Smooth muscle cell (in vitro differentiated cells): ENCODE data around the gene RBPJ. TPM values are rescaled to one million over a fixed set of nuclear protein-coding genes. Genes with fewer than 3 reads are reported as not detected.
A peak's percentile ranks its signal among the peaks of the same experiment; 100 is the strongest.

Experiments
- DNase-seq: peaks from one replicate; lab custom pipeline; 2025; ENCODE audit not compliant: unreplicated experiment; lab: John Stamatoyannopoulos, UW
- H2AFZ ChIP-seq: fragments of 200-600 bp; sonication (generic); 2 replicates; pipeline ENCODE4 v1.6.0; 2016; ENCODE audit warnings: antibody characterized with exemption, low read depth, mild to moderate bottlenecking
- H3F3A ChIP-seq: fragments of 200-600 bp; sonication (generic); 2 replicates; pipeline ENCODE4 v1.6.0; 2017; ENCODE audit warnings: antibody characterized with exemption, low read depth
- H3K27ac ChIP-seq: fragments of 200-600 bp; sonication (generic); 2 replicates; pipeline ENCODE4 v1.5.1; 2016; ENCODE audit warnings: low read depth, mild to moderate bottlenecking
- H3K27me3 ChIP-seq: fragments of 200-600 bp; sonication (generic); 2 replicates; pipeline ENCODE4 v1.6.1; 2016; ENCODE audit warnings: low read depth, mild to moderate bottlenecking
- H3K36me3 ChIP-seq: fragments of 200-600 bp; sonication (generic); 2 replicates; pipeline ENCODE4 v1.5.1; 2016; ENCODE audit warnings: low read depth
- H3K4me1 ChIP-seq: fragments of 200-600 bp; sonication (generic); 2 replicates; pipeline ENCODE4 v1.5.1; 2016; ENCODE audit warnings: low read depth
- H3K4me2 ChIP-seq: fragments of 200-600 bp; sonication (generic); 2 replicates; pipeline ENCODE4 v1.6.0; 2016; ENCODE audit warnings: mild to moderate bottlenecking
- H3K4me3 ChIP-seq: fragments of 200-600 bp; sonication (generic); 2 replicates; pipeline ENCODE4 v1.5.1; 2016; ENCODE audit warnings: mild to moderate bottlenecking
- H3K79me2 ChIP-seq: fragments of 200-600 bp; sonication (generic); 2 replicates; pipeline ENCODE4 v1.6.0; 2016; ENCODE audit warnings: low read depth, mild to moderate bottlenecking
- H3K9ac ChIP-seq: fragments of 200-600 bp; sonication (generic); 2 replicates; pipeline ENCODE4 v1.6.0; 2016; ENCODE audit warnings: low read depth
- H3K9me3 ChIP-seq: fragments of 200-600 bp; sonication (generic); replicated peaks from 2 replicates; pipeline ENCODE4 v1.5.1; 2016; ENCODE audit warnings: low read depth
- H4K20me1 ChIP-seq: fragments of 200-600 bp; sonication (generic); 2 replicates; pipeline ENCODE4 v1.6.0; 2016; ENCODE audit warnings: low read depth
- CTCF ChIP-seq: fragments of 200-600 bp; sonication (generic); IDR thresholded peaks from 2 replicates; pipeline ENCODE4 v1.5.1; 2017; ENCODE audit warnings: borderline replicate concordance, mild to moderate bottlenecking, antibody characterized with exemption; ENCODE audit not compliant: insufficient read depth, poor library complexity, severe bottlenecking
- WGBS: methylation state at CpG from one replicate; pipeline ENCODE4 v1.1.7; 2016; ENCODE audit warnings: low lambda C conversion rate; 5-methylcytosine and 5-hydroxymethylcytosine counted together
- polyA plus RNA-seq: library from polyadenylated mRNA; unstranded; fragments of >200 nt; fragmentation: Nextera tagmentation; extraction: Ambion mirVana; gene quantifications from 2 replicates; pipeline ENCODE4 v1.2.1, GENCODE V29; 2016
- total RNA-seq: library from RNA; depleted of rRNA; stranded (reverse); fragments of >200 nt; gene quantifications from 2 replicates; pipeline ENCODE4 v1.2.3, GENCODE V29; 2014

The RBPJ gene
- 96.9 and 183 TPM in 2 replicates for total RNA-seq
- 135 and 137 TPM in 2 replicates for polyA plus RNA-seq

- H3K27ac ChIP-seq, result peak within 1 kb of the TSS; percentile 98
- peaks cover 40% of the 10 kb centered on the region for H4K20me1 ChIP-seq
- peak; percentile 93 for DNase-seq
- no peaks in the 10 kb centered on the region for H3K27me3 ChIP-seq
- peaks cover 19% of the 10 kb centered on the region for H3F3A ChIP-seq
- WGBS, result 1% methylated on average over 68 of the region's 102 CpGs
- peaks cover 46% of the 10 kb centered on the region for H3K79me2 ChIP-seq
- peaks cover 30% of the 10 kb centered on the region for H3K4me1 ChIP-seq
- no peaks in the 10 kb centered on the region for H3K36me3 ChIP-seq
- no peak for TF ChIP-seq CTCF
- H3K9ac ChIP-seq, result peak within 1 kb of the TSS; percentile 94
- peak within 1 kb of the TSS; percentile 94 for H2AFZ ChIP-seq
- peak within 1 kb of the TSS; percentile 81 for H3K4me3 ChIP-seq
- no peaks in the 10 kb centered on the region for H3K9me3 ChIP-seq
- peak within 1 kb of the TSS; percentile 99 for H3K4me2 ChIP-seq
Measured at GRCh38 chr4:26320538-26321372, at the start of gene RBPJ. RBPJ (plus strand) TSS chr4:26321014; CDS start chr4:26321029, 15 bp downstream.

DNA sequence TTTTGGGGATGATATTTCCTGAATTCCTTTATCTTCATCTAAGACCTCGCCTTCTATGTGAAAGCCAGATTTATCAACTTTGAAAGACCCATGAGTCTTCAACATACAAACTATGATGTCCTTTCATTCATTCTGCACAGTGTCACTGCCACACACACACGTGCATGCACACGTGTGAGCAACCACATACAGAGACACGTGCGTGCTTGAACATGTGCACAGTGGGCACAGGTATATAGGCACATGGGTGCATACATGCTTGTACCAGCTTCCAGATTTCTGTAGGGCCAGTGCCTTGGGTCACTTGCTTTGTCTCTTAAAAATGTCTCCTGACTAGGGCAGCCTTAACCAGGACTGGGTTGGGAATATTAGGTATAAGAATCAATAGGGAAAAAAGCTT is 49.1 kb upstream of the RBPJ start:
- H3F3A ChIP-seq, result no peaks in the 10 kb centered on the region
- H2AFZ ChIP-seq, result no peak overlapping the region
- H3K9me3 ChIP-seq, result no peaks in the 10 kb centered on the region
- H3K4me2 ChIP-seq, result no peak overlapping the region
- H3K27me3 ChIP-seq, result no peaks in the 10 kb centered on the region
- no peaks in the 10 kb centered on the region for H3K36me3 ChIP-seq
- no peak overlapping the region for H3K4me3 ChIP-seq
- WGBS, result 95% methylated on average over 5 of the region's 5 CpGs
- H3K9ac ChIP-seq, result no peak overlapping the region
- no peak for DNase-seq
- no peaks in the 10 kb centered on the region for H3K79me2 ChIP-seq
- H3K27ac ChIP-seq, result no peak overlapping the region
- TF ChIP-seq CTCF, result no peak
- H4K20me1 ChIP-seq, result no peaks in the 10 kb centered on the region
- H3K4me1 ChIP-seq, result no peaks in the 10 kb centered on the region

- H3K4me2 ChIP-seq, result no peak overlapping the region
- H3K27ac ChIP-seq, result no peak overlapping the region
- no peaks in the 10 kb centered on the region for H3K4me1 ChIP-seq
- no peak overlapping the region for H3K9ac ChIP-seq
- H3K9me3 ChIP-seq, result no peaks in the 10 kb centered on the region
- no peaks in the 10 kb centered on the region for H3K27me3 ChIP-seq
- no peak for TF ChIP-seq CTCF
- no peaks in the 10 kb centered on the region for H3K36me3 ChIP-seq
- no peaks in the 10 kb centered on the region for H3K79me2 ChIP-seq
- no peak overlapping the region for H3K4me3 ChIP-seq
- no peaks in the 10 kb centered on the region for H3F3A ChIP-seq
- H4K20me1 ChIP-seq, result no peaks in the 10 kb centered on the region
- 71% methylated on average over 10 of the region's 10 CpGs for WGBS
- DNase-seq, result no peak
- H2AFZ ChIP-seq, result peak overlapping the region; percentile 28
Measured at GRCh38 chr4:26272654-26273615, 47.9 kb upstream of the RBPJ start.
